Measurements from ENCODE around the gene ICE1.

DNA sequence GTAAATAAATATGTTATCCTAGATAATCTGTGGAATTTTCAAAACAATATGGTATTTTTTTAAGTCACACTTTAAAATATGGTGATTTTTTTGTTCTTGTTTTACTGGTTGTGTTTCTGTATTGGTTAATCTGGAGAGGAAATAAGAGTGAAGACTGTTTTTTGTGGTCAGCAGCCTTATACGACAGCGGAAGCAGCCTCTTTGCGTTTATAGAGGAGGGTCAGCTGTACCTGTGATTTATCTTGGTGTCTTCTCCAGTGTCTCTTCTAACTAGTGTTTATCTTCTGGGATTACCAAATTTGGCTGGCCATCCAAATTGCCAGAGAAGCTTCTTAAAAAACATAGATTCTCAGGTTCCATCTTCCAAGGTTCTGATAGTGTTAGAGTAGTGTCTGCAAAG is 58.7 kb downstream of the ICE1 start:
- no peak for TF ChIP-seq CTCF (IDR thresholded peaks at IDR 0.05)
- no peak for TF ChIP-seq POLR2AphosphoS5 (IDR thresholded peaks at IDR 0.05)
